NCI-H146 treated with DMSO at 0.1 percent for 48 hours (cell line): Measurements from ENCODE around the gene USP6NL.
"Not testable (repeated sequence)": the region's sequence is repeated elsewhere in the genome, so short reads cannot be mapped to it uniquely, and the experiment has no call there.

Experiments
- DNase-seq: peaks from one replicate; lab custom pipeline; 2025; ENCODE audit not compliant: unreplicated experiment; lab: John Stamatoyannopoulos, UW

Gene USP6NL

DNA sequence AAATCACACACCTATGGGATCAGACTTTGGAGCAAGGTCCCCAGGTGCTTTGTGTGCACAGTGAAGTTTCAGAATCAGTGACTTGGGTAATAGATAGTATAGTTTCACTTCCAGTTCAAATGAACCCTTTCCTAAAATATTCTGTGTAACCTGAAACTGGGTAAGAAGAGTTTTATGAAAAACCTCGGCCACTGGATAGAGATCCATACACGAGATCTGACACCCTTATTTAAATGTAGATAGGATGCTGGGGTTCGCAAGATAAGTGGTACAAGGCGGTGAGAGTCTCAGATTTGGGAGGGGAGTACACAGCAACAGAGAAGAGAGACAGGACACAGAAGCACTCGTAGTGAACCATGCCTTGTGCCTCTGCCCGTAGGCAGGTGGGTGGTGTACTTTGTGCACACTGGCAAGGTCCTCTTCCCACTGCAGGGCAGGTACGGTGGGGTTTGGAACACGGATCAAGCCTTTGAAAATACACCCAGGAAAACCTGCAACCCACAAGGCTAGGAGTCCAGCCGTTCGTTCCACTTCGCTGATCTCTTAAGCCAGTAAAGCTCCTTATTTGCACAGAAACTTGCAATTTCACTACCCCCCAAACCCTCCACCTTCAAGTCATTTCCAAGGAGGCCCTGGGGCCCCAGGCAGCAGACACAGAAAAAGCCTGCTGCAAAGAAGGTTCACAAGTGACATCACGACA, 162.8 kb downstream of the USP6NL start:
- DNase-seq = no peak

DNA sequence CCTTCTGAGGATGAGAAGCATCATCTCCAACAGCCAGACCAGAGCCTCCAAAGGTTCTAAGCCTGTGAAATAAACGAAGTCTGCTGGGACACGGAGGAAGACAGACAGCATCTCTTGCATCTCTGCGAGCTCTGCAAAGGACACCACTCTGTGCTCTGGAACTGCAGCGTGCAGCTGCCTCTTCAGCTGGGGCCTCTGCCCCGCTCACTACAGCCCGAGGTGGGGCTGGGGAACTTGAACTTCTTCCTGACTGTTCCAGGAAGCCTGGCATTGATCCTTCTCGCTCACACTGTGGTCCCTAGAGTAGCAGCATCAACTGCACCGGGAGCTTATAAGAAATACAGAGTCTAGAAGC, 163.3 kb downstream of the USP6NL start:
- no peak for DNase-seq

DNA sequence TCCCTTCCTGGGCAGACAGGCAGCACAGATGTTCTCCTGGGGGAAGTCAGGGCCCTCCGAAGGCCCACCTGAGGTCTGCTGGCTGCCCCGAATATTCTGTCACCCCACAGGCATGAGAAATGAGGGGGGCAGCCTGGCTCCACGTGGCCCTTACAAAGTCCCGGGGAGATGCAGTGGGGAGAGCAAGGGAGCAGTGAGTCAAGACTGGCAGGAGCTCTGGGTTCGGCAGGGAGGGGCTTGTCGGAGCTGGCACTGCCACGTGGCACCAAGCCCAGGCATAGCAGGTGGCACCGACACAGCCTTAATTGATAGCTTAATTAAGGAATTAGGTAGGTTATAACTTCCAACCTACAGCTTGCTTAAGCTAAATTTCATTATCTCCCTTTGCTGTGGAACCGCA, 163.9 kb downstream of the USP6NL start:
- no peak for DNase-seq

DNA sequence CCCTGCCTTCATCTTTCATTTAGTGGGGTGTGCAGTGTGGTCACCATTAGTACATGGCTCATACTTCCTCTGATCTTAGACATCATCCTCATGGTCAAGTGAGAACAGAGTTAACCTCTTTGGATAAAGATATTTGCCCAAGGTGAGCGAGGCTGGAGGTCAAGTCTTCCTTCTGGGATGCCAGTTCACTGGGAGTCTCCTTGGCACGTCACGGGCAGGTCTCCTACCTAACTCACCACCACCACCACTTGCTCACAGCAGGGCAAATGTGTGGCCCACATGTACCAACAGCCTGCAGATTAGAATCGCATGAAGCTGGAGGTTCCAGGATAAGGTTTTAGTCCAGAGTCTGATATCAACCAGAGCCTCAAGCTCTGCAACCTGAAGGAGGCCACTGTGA, 164.6 kb downstream of the USP6NL start:
- DNase-seq = no peak

DNA sequence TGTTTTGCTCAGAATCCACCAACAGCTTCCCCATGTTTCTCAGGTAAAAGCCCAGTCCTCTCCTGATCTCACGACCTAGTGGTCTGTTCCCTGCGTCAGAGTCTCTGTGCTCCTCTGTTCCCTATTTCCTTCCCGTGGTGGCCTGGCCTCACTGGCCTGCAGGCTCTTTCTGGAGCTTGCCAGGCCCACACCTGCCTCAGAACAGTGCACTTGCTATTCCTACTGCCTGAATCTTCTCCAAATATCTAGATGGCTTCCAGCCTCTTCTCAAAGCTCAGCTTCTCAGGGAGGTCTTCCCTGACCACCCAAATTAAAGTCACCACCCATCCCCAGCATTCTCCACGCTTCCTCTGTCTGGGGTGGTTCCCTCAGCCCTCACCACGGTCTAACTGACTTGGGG, 165.3 kb downstream of the USP6NL start:
- DNase-seq = no peak

DNA sequence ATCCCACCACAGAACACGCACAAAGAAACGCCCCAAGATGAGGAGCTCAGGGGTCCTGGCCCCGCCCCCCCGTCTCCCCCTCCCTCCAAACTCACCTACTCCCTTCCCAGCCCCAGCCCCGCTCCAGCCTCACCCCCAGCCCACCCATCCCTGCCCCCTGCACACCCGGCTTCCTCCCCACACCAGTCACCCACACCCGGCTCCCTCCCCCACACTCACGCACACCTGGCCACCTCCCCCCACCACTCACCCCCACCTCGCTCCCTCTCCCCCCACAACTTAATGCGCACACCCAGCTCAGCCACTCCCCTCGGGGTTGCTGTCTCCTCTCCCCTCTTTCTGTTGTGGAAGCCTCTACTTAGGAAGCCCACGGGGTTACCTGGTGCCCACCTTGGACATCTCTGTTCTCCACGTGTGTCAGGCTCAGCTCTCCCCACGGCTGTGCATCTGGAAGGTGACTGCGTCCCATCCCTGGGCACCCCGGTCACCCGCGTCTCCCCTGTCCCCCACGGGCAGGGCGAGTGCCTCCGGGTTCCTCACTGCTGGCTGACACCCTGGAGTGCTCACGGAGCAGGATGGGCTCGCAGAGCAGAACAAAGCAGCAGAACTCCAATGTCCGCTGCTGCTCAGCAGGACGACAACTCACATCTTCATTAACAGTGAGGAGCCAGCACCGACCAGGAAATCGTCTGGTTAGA, 166.8 kb downstream of the USP6NL start:
- DNase-seq = peak; percentile 52

DNA sequence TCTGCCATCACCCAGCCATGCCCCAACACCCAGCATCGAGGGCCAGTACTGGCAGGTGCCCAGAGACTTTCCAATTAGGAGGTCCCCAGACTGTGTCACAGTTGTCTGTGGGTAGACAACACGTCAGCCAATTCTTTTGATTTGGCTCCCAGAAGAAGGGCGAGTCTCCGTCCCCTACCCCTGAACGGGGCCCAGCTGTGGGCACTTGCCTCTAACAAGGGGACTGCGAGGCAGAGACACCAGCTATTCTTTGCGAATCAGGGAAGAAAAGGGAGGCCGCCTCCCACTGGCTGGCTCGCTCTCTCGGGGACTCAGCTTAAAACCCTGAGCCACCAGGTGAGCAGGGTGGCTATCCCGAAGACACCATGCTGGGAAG, 167.3 kb downstream of the USP6NL start:
- no peak for DNase-seq

DNA sequence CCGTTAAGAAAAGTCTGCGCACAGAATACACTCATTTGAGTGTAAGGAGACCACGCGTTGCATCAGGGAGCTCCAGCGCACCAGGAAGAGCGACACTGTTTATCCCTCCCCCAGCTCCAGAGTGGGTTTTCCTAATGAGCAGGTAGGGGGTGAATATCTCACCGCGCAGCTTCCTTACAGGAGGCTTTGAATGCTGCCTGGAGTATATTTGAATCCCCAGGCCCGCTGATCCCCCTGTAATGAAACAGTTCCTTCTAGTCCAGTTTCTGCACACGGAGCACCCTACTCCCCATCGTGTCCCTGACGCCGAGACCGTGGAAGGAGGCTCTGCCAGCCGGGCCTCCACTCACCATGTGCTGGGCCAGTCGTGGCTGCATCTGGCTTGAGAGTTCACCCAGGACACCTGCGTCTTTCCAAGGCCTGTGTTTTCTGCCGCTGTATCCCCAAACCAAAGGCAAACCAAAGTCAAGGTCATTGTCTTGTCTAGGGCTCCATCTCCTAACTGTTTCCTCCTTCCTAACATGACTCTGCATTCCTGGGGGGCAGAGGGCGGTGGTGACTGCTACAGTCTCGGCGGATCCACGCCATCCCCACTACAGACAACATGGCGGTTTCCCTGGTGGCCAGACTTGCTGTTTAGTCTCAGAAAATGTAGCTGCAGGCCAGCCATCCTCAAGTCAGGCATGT, 167.8 kb downstream of the USP6NL start:
- no peak for DNase-seq

DNA sequence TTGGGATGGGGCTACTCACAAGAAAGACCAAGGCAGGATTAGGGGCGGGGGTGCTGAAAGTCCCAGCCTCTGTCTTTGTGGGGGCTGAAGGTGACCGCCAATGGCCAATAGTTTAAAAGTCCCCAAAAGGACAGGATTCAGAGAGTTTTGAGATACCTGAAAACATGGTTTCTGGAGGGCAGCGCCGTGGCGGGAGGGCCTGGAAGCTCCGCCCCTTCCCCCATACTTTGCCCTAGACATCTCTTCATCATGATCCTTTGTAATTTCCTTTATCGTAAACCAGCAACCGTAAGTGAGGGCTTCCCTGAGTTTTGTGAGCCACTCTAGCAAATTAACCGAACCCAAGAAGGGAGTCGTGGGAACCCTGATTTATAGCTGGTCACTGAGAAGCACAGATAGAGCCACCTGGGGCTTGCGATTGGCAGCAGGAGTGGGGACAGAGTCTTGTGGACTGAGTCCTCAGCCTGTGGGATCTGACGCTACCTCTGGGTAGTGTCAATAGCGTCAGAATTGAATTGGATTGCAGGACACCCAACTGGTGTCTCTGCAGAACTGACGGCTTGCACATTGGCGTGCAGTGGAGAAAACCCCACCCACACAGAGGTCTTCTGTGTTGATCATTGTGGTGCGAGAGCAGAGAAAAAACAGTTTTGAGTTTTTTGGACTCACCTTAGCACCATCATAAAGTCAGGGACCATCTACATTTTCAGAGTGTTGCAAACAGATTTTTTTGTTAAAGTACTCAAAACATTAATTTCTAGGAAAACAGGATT, 169.3 kb downstream of the USP6NL start:
- DNase-seq = no peak

DNA sequence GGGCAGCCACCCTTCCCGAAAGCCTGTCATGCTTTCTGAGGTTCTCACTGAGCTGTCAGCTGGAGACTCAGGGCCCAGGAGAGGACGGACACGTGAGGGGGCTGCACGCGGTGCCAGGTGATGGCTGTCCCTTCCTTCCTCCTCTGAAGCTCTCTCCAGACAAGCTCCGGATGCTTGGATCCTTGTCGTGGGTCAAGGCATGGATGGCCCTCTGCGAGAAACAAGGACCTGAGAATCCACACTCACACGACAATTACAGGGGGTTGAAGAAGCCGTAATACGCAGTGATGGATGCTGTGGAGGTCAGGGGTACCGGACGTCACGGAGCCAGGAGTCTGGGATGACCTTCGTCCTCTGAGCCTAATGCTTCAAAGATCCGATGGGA, 170.3 kb downstream of the USP6NL start:
- DNase-seq = no peak

DNA sequence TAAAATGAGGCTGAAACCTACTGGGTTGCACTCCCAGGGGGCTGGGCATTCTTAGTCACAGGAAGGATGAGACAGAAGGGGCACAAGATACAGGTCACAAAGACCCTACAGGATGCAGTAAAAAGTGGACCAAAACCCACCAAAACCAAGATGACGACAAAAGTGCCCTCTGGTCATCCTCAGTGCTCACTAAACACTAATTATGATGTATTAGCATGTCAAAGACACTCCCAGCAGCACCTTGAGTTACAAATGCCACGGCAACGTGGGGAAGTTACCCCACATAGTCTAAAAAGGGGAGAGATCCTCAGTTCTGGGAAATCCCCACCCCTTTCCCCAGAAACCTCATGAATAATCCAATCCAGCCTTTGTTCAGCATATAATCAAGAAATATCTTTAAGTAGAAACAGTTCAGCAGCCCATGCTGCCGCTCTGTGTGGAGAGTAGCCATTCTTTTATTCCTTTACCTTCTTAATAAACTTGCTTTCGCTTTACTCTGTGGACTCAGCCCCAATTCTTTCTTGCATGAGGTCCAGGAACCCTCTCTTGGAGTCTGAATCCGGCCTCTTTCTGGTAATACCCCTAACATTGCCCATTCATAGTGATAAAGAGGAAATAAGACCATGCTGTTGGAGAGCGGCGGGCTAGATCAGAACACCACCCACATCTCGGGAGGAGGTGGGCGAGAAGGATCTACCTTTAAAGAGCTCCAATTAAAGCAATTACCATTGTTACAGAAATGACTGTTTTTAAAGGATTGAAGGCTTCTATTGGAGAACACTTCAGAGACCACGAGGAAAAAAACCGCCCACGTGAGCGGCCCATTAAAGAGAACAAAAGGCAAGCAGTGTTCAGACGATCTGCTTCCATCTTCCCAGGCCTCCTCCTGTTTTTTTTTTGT, 170.9 kb downstream of the USP6NL start:
- DNase-seq = no peak

DNA sequence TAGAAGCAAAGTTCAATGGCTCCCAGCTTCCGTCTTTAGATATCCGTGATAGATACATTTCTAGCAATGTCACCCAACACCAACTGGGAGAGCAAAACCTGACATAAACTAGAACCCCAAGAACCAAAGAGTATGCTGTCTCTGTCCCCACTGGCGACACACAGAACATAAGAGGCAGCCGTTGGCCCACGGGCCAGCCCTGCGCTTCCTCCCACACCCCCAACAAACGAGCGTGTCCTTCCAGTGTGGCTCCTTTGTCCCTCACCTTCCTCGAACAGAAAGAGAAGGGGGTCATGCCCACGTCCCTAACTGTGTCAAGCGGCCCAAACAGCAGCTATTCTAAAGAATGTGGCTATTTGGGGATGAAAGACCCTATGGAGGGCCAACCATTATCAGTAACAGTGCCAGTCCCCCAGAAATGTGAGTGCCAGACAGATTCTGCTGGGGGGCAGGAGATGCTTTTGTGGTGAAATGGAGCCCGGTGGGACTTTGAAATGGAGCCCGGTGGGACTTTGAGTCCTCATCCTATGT, 171.9 kb downstream of the USP6NL start:
- DNase-seq = no peak

DNA sequence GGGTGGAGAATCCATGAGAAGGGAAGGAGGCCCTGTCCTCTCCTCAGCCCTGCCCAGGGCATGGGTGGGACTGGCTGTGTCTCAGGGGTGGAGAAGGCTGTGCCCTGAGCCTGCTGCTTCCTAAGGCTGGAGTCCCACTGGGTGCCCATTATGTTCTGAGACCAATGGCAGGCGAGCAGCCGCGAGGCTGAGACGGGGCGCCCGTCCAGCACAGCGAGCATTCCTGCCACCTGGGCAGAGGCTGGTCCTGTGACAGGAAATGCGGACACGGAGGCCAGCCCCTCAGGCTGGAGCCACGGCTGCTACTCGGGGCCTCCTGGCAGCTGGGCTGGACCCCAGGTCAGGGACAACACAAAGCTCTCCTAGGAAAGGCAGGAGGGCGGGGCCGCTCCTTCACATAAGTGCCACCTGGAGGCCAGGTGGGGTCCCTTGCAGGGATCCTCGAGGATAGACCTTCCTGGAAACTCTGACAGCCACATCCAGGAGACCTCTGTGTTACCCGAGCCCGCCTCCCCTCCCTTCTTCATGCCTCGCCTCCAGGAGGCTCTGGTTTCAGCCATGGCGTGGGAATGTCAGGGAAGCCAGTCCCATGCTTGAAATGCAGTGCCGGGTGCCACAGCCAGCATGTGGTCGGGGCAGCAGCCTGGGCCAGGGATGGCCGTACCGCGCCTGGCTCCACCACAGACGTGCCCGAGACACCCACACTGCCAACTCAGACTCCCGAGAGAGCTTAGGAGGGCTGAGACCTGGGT, 173.9 kb downstream of the USP6NL start:
- peak; percentile 96 for DNase-seq

DNA sequence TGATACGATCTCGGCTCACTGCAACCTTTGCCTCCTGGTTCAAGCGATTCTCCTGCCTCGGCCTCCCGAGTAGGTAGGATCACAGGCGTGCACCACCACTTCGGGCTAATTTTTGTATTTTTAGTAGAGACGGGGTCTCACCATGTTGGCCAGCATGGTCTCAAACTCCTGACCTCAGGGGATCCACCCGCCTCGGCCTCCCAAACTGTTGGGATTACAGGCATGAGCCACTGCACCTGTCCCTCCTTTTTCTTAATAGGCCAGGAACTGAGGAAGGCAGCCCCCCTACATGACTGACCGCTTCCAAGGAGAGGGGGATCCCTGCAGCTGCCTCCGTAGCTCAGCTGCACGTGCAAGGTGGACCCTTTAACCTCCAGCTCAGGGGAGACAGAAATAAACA, 175.0 kb downstream of the USP6NL start:
- DNase-seq = not testable (repeated sequence)

DNA sequence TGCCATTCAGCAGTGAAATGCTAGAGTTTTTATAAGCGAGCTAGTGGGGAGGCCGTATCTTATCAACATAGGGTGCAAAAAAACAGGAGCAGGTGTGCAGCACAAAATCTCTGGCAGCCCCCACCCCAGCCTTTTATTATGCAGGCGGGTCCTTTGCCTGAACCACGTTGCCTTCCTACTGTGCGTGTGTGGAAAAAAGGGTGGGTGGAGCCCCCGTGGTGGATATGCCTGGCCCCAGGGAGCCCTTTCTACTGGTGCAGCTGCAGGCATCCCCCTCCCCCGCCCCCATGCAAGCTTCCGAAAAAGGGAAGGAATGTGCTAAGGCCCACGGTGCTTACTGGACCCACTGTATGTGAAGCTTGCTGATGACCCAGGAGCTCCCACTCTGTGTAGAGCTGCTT, 175.9 kb downstream of the USP6NL start:
- peak; percentile 60 for DNase-seq

DNA sequence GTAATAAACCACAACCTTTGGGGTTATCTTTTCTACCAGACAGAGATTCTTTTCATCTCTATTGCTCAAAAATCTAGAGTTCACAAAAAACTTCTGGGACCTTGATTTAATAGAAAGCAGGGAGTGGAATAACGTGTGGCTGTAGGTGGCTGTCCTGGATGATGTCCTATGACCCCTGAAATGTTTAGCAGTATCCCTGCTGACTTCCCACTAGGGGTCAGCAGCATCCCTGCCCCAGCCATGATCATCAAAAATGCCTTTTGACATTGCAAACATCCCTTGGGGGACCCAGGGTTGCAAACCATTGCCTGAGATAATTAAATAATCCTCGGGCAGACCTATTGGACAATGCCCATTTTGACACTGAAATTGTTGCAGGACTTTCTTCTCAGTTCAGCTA, 177.1 kb downstream of the USP6NL start:
- peak; percentile 25 for DNase-seq

DNA sequence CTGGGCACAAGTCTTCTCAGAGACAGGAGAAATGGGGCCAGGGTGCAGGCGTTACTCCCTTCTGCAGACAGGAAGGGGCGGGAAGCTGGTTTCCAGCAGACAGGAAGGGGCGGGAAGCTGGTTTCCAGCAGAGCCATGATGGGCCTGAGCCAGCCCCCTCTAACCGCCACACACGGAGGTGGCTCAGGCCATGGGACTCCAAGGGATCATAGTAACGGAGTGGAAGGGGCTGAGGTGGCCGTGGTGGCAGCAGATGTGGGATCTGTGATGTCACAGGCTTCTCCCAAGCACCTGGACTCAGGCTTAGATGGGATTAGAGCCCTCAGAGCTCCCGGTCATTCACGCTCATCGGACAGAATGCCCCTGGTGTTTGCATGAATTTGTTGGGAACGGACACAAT, 177.8 kb downstream of the USP6NL start:
- no peak for DNase-seq

DNA sequence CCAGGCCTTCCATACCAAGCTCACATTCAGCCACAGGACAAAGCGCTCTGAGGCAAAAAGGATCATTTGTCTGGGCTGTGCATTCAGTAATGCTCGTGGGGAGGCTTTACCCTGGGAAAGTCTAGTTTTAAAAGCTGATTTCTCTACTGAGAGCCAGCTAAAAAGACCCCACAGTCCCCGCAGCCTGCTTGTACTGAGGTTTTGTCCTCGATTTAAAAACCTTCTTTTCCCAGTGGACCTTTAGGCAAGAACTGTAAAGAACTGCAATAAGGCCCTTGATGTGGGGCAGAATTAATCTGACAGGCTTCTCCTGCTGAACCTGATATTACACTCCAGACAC, 180.3 kb downstream of the USP6NL start:
- no peak for DNase-seq

DNA sequence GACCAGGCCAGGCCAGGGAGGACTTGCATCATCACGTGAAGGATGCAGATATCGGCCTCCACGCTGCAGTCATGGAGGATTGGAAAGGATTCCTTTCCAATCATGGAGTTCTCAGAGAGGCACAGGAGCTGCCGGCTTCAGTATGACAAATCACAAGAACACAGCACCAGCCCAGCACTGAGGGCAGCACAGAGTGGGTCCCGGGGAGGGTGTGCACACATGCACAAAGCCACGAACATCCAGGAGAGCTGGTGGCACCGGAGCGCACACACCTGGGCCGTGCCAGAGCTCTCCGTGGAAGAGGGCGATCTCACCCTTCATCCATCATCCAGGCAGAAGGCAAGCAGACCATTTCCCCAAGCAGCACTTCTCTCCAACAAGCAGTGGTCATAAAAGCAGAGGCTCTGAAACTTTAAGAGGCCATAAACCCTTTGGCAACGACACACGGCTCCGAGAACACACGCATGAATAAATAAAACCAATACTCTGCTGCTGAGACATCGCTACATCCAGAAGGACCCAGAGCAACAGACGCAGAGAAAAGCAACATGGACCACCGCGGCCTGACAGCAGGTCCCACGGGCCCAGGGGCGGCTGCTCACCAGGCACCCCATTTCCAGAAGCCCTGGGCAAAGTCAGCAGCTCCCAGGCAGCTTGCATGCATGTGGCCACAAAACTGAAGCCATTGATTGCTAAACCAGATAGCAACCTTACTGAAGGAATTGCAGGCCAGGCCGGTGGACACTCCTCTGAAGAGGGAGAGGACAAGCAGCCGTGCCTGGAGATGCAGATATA, 180.8 kb downstream of the USP6NL start:
- no peak for DNase-seq
